CD4-positive, alpha-beta T cell treated with Interleukin-4 for 4 hours (primary cell): ENCODE measurements around the gene MPIG6B.
A peak's percentile ranks its signal among the peaks of the same experiment; 100 is the strongest.

Experiments
- DNase-seq: peaks from one replicate; pipeline ENCODE4 v3.0.0-alpha.2; 2020

Gene MPIG6B

DNA sequence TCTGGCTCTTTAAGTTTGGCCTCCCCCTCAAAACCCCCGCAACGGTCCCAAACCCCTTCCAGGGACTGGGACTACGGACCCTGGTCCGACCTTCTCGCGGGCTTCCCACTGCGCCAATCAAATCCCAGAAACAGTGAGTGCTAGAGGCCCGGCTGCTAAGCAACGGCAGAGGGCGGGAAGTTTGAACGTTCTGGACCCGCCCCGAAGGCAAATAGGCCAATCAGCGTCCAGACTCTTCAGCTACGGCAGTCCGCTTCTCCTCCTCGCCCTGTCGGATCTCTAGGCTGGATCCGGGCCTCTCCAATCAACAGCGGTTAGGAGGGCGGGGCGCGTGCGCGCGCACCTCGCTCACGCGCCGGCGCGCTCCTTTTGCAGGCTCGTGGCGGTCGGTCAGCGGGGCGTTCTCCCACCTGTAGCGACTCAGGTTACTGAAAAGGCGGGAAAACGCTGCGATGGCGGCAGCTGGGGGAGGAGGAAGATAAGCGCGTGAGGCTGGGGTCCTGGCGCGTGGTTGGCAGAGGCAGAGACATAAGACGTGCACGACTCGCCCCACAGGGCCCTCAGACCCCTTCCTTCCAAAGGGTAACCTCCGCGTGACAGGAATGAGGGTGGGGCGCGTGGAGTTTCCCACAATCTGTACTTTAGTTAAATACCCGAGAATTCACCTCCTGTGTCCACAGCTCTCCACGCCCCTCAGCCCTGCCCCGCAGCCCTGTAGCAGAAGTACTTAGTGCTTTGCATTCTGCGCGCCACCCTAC is 16.6 kb downstream of the MPIG6B start, which contains the start of gene MSH5:
MSH5 (plus strand) TSS at position 367 of the 758 bp plus-strand sequence. CDS start 462 bp downstream, outside the sequence.
- DNase-seq: peak; percentile 97

DNA sequence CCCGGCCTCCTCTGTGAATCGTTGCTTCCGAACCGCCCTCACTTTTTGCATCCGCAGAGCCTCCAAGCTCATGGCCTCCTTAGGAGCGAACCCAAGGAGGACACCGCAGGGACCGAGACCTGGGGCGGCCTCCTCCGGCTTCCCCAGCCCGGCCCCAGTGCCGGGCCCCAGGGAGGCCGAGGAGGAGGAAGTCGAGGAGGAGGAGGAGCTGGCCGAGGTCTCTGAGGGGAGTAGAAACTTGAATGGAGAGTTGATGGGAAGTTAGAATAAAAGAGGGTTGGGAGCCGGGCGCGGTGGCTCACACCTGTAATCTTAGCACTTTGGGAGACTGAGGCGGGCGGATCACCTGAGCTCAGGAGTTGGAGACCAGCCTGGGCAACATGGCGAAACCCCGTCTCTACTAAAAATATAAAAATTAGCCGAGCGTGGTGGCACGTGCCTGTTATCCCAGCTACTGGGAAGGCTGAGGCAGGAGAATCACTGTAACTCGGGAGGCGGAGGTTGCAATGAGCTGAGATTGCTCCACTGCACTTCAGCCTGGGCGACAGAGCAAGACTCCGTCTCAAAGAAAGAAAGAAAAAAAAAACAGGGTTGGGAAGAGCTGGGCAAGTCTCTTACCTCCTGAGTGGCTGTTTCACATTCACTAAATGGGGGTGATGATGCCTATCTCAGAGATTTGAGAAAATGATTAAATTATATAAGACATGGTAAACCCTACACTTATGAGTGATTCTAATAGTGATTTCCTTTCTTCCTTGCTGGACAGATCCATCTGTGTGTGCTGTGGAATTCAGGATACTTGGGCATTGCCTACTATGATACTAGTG is 17.4 kb downstream of the MPIG6B start:
- peak; percentile 2 for DNase-seq

DNA sequence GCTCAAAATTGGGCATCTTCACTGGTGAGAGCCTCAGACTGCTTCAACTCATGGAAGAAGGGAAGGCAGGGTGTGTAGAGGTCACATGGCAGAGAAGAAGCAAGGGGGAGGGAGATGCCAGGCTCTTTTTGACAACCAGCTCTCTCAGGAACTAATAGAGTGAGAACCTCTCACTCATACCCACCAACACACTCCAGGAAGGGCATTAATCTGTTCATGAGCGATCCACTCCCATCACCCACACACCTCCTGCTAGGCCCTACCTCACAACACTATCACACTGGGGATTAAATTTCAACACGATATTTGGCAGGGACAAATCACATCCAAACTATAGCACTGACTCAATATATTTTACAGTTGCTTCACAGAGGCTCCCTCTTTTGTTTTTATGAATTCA is 18.6 kb downstream of the MPIG6B start:
- DNase-seq: no peak

DNA sequence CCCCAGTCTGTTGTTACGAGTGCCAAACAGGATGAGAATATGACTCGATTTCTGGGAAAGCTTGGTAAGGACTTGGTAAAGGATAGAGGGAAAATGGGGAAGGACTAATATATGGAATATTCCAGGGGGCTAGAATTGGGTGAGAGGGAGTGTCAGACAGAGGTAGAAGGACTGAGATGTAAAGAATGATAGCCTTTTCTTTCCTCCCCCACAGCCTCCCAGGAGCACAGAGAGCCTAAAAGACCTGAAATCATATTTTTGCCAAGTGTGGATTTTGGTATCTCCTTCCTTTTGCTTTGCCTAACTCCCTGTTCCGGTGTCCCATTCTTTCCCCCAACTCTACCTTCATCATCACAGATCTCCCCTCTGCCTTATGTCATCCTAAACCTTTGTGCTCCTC is 19.7 kb downstream of the MPIG6B start:
- no peak for DNase-seq

DNA sequence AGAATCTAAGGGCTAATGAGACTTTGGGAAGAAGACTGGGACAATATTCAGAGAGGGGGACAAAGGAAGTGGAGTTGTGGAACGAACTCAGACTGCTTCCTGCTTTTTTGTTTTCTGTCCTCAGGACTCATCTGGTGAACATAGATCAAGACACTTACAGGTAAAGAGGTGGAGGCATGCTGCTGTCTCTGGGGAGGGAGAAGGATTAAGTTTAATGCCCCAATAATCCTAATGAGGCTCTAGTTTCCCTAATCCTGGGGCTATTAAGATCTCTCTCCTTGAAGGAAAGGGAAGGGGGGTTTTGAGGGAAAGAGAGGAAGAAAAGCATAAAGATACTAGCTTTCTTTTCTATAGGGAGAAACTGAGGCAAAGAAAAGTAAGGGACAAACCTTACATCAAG is 21.2 kb downstream of the MPIG6B start:
- no peak for DNase-seq

DNA sequence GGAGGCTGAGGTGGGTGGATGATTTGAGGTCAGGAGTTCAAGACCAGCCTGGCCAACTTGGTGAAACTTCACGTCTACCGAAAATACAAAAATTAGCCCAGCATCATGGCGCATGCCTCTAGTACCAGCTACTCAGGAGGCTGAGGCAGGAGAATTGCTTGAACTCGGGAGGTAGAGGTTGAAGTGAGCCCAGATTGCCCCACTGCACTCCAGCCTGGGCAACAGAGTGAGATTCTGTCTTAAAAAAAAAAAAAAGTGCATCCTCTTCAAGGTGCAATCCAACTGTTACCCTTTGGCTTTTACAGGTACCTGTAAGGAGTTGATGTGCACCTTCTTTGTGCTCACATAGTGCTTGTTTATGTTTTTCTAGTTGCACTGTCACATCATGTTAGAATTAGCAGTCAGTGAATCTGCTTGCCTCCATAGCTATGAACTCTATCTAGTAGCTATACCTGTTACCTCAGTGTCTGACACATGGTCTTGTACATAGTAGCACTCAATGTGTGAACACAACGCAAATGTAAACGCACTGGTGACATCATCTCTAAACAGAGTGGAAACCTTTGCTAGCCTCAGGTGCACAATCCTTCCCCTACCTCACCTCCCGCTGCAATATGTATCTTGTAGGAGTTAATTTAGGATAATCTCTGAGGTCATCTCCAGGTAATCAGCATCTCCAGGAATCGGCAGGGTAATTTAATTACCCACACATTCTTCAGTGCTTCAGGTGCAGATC is 26.3 kb downstream of the MPIG6B start:
- no peak for DNase-seq

DNA sequence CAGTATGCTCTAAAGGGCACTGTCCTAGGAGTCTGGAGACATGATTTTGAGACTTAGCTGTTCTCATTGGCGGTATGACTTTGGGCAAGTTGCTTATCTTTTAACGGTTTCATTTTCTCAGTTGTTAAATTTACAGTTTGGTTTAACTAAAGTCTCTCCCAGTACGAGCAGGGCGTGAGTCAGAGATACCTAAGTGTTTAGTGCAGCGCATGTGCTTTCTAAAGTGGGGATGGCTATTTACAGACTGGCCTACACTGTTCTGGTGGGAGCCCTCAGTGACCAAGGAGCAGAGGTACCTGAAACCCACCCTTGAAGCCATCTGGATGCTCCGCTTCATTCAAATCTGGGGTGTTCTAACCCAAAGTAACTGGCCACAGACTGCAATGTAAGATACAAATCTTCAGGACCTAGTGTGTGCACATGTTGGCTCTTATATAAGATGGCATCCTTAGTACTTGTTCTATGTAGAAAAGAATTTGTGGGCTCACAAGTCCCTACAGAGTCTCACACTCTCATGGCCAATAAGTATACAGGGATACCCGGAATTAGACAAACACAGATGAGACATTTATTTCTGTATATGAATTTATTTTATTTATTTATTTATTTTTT is 27.3 kb downstream of the MPIG6B start:
- no peak for DNase-seq

DNA sequence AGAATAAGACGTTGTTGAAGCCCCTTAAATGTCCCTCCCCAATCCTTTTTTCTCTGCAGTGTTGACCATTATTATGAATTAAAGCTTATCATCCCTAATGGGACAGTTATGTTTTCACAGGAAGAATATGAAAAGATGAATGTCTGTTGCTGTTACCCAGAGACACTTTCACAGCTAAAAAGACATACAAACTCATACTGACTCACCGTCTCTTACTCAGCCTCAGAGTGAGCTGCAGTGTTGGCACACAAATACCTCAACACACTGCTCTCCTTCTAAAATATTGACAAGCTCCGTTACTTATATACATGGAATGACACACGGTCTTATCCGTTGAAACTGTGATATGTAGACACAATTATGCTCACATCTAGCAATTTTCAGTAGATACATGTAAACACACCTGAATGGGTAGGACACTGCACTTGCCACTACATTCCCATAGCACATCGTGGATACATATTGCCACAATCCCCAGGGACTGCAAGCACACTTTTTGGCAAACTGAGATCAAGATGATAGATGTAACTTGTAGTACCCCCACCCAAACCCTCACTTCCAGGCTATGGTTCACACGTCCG is 29.7 kb downstream of the MPIG6B start:
- DNase-seq: no peak

DNA sequence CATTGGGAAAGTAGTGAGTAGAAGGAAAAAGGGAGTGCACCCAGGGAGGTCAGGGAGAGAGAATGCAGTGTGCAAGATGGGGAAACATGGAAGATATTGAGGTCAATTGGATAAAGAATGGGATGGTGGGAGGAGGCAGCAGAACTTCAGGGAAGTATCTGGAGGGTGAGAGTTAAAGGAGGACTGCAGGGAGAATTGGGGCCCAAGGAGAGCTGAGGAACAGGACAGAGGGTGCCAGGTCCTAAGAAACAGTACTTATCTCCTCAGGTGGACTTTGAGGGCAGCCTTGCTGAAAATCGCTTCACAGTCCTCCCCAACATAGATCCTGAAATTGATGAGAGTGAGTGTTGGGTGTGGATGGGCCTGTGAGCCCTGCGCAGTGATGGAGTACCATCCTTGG is 35.1 kb downstream of the MPIG6B start:
- DNase-seq: no peak

DNA sequence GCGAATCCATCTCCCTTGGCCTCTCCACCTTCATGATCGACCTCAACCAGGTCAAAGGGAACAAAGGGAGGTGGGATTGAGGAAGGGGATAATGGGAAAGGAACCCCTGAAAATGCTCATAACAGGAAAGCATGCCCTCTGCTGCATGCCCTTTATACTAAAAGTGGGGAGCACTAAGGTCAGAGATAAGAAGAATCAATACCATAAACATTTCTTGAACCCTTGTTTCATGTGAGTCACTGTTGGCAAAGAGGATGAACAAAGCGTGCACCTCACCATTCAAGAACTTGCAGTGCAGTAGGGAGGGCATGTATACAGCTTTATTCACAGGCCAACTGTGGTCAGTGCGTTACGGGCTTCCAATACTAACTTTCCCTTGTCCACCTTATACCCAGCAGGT is 37.6 kb downstream of the MPIG6B start:
- no peak for DNase-seq

DNA sequence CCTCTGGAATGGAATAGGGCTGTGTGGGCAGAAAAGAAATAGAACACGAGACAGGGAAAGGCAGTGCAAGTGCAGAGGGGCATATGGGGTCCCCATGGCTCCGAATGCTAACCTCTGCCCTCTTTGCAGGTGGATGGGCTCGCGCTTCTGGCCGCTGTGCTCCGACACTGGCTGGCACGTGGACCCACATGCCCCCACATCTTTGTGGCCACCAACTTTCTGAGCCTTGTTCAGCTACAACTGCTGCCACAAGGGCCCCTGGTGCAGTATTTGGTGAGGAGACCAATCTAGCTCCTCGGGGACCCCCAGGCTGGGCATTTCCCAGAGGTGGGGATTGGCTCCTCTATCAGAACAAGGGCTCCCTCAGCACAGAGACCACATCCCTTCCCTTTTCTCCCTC is 38.2 kb downstream of the MPIG6B start:
- no peak for DNase-seq

DNA sequence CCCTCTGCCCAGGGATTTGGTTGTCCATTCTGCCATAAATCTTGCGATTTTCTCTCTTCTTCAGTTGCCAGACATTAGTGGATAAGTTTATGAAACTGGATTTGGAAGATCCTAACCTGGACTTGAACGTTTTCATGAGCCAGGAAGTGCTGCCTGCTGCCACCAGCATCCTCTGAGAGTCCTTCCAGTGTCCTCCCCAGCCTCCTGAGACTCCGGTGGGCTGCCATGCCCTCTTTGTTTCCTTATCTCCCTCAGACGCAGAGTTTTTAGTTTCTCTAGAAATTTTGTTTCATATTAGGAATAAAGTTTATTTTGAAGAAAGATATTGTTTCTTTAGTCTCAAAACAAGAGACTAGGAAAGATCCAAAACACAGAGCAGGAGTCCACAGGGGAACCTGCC is 39.2 kb downstream of the MPIG6B start, which contains the start of gene SAPCD1:
SAPCD1 (plus strand) TSS at position 301 of the 400 bp plus-strand sequence. CDS start 399 bp downstream, outside the sequence.
- no peak for DNase-seq

DNA sequence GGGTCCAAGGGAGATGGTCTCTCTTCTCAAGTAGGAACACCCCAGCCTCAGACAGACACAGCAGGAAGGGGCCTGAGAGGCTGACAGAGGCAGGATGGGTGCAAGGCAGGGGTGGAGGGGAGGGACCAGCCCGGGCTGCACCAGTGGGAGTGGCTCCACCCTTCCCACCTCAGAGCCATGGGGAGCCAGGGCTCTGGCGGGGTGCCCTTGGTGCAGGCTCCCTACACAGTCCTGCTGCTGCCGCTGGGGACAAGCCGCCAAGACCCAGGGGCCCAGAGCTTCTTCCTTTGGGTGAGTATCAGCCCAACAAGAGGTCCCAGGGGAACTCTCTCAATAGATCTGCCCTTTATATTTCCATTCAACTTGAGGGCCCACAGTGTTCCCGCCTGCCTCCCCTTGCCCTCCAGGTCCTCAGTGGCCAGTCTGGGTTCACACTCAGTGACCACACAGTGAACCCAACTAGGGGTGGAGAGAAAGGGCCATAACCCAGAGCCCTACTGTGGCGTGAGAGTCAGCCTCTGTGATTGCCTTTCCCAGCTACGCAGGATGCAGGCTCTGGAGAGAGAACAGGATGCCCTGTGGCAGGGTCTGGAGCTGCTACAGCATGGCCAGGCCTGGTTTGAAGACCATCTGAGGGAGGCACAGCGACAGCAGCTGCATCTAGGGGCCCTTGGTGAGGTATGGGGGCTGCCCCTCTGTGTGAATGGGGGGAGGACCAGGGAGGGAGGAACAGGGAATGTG is 39.9 kb downstream of the MPIG6B start:
- no peak for DNase-seq

DNA sequence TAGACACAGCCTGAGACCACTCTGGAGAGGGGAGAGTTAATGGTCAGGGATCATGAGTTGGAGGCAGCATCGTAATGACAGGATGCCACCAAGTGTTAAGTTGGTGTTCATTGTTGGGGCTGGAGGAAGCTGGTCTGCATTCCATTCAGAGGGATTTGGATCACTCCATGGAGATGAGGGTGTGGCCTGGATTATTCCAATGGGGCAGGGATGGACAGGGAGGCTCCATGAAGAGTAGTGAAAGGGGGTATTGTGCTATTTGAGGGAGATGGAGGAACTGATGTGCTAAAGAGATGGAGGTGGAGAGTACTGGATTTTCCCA is 40.4 kb downstream of the MPIG6B start:
- no peak for DNase-seq

DNA sequence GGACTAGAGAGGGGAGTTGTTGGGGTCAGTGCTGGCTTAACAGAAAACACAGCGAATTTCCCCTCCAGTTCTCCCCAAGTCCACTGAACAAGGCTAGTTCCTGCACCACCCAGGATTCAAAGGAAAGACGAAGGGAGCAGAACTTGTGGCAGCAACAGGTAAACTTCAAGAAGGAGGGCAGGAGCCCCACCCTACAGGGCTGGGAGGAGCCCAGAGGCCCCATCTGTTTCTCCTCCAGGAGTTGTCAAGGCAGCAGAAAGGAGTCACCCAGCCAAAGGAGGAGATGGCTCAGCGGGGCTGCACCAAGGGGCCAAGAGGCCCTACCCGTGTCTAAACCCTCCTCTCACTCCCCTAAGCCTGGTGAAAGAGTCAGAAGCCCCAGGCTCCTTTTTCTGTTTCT is 41.0 kb downstream of the MPIG6B start:
- DNase-seq: no peak

DNA sequence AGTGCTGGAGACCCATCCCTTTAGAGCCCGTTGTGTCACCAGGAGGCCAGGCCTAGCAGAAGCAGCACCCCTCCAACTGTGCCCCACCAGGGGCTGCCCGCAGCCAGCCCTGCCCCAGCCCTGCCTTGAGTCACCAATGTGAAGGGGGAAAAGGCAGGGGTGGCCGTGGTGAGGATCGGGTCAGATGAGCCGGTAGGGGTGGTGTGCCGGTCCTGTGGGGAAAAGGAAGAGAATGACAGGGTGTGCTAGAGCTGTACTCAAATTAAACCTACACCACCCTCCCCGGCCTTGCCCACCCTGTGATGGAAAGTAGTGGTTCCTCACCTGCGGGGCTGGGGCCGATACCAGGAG is 42.4 kb downstream of the MPIG6B start:
- DNase-seq: no peak

DNA sequence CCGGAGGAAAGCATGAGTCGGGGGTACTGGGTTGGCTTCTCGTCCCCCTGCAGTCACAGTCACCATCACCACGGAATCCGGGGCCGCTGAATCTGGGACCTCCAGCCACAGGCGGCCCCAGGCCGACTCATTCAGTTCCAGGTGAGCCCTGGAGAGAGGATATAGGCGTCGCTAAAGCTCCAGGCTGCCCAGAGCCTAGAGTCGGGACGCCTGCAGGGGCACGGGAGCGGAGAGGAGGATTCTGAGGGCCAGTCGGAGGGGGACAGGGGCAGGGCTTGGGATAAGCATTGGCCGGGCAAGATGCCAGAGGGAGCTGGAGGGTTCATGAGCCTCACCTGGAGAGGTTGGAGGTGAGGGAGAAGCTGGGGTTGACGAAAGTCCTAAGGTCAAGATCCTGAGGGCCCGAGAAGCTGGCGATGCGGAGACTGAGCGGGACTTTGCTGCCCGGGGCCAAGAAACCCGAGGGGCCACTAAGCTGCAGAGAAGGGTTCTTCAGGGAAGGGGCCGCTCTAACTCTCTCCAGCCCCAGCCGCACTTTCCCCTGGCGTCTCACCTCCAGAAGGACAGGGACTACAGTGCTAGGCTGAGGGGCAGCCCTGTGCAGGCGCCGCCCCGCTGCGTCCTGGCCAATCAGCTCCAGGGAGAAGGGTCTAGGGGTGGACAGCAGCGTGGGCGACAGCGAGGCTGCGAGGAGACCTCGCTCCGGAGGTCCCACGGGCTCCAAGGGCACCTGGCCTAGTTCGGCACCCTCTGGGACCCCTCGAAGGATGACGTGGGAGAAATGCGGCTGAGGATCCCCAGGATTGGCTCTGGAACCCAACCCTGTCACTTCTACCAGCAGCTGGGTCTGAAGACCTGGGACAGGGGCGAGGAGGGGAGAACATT is 43.0 kb downstream of the MPIG6B start:
- DNase-seq: no peak

DNA sequence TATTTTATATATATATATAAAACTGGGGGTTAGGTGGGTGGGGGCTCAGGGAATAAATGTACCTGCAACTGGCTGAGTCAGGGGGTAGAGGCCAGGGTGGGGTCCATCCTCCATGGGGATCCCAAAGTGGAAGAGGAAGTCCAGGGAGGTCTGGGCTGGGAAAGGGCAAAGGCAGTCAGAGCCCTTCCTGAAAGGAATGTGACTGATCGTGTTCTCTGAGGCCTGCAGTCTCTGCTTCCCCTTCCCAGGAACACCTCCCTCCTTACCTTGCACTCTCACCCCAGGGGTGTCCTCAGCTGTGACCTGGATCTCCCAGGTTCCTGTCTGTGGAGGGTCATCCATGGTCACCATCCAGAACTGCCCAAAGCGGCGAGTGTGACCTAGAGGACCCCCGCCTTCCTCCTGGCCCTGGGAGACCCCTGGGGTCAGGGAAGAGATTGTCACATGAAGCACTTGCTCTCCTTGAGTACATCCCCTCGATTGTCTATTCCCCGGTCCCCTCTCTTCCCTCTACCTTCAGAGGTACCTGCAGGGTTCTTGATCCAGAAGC is 44.0 kb downstream of the MPIG6B start:
- no peak for DNase-seq

DNA sequence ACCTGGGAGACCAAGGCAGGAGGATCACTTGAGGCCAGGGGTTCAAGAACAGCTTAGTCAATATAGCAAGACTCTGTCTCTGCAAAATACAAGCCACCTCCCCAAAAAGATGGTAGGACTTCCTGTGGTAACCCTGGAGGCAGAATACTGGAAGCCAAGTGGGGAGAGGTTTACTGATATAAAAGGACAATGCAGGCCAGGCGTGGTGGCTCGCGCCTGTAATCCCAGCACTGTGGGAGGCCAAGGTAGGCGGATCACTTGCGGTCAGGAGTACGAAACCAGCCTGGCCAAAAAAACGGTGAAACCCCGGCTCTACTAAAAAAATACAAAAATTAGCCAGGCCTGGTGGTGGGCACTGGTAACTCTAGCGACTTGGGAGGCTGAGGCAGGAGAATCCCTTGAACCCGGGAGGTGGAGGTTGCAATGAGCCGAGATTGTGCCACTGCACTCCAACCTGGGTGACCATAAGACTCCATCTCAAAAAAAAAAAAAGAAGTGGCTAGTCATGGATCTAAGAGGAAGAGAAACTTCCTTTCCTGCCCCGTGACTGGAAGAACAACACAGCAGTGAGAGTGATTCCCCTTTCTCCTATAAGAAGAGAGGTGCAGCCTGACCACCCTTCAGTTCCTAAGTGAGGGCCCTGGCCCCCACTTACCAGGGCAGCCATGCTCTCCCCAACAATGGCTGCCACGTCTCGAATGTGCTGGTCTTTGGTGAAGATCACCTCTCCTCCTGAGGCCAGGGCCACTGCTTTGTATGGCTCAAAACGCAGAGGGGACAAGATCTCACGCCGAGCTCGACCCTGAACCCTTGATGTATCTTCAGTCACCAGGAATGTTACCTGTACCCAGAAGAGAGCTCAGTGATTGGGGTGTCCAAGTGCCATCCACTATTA is 45.4 kb downstream of the MPIG6B start:
- DNase-seq: no peak
